GM21423 (cell line): ENCODE results near the gene TOR1B.

Experiments
- ATAC-seq: cut with Tn5 transposase; IDR thresholded peaks from one replicate; pipeline ENCODE4 v1.9.1; 2021; ENCODE audit warnings: mild to moderate bottlenecking, moderate library complexity; ENCODE audit not compliant: unreplicated experiment

TOR1B gene

GRCh38 chr9:129839324-129840023, 36.5 kb downstream of the TOR1B start:
- no peak for ATAC-seq

GRCh38 chr9:129840034-129840433, 37.0 kb downstream of the TOR1B start:
- no peak for ATAC-seq

- no peak for ATAC-seq
These were observed 38.1 kb downstream of the TOR1B start for GRCh38 chr9:129841071-129841470.

- ATAC-seq = no peak
These were observed 42.4 kb downstream of the TOR1B start for GRCh38 chr9:129845373-129845772.

- ATAC-seq = no peak
These were observed 45.9 kb downstream of the TOR1B start for GRCh38 chr9:129848712-129849441.

GRCh38 chr9:129849901-129850300, 46.9 kb downstream of the TOR1B start:
- no peak for ATAC-seq

GRCh38 chr9:129850821-129851550, 48.0 kb downstream of the TOR1B start:
- ATAC-seq = no peak

GRCh38 chr9:129851821-129852220, 48.8 kb downstream of the TOR1B start:
- ATAC-seq = no peak

GRCh38 chr9:129852579-129852978, 49.6 kb downstream of the TOR1B start:
- ATAC-seq = no peak

GRCh38 chr9:129853614-129854013, 50.6 kb downstream of the TOR1B start:
- ATAC-seq = no peak

GRCh38 chr9:129854588-129855110, 51.7 kb downstream of the TOR1B start:
- no peak for ATAC-seq

- ATAC-seq = no peak
These were observed 54.2 kb downstream of the TOR1B start for GRCh38 chr9:129857207-129857606.

GRCh38 chr9:129858167-129858962, 55.4 kb downstream of the TOR1B start:
- no peak for ATAC-seq
